ENCODE measurements around the gene STK39.

The STK39 gene

DNA sequence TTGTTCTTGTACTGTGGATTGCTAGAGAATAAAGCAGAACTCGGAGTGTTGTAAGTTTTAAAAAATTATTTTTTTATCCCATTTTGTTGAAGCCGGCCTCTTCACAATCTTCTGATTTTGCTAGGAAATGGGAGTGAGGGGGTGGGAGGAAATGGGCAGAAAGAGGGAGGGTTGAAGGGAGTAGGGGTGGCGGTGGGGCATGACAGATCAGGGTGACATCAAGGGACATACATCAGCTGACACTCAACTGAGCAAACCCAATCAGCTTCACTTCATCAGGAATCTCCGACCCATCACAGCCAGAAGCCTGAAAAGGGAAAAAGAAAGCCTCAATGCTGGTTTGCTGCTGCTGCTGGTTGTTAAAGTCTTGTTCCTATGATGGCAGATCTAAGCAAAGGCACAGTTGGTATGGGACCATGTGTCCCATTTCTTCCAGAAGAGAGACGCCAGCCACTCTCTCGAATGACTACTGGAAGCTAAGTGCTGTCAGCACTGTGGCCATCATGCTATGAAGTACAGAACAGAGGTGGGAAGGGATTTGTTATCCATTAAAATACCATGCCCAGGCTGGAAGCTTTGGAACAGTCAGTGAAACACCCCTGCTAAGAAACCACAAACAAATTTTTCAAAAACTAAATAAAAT lies 292.0 kb downstream of the STK39 start:
- no peak for DNase-seq (ENCODE audit: low read depth)

- DNase-seq (ENCODE audit: low read depth), result no peak
Measured at GRCh38 chr2:167954495-167954894, 292.9 kb downstream of the STK39 start.

DNA sequence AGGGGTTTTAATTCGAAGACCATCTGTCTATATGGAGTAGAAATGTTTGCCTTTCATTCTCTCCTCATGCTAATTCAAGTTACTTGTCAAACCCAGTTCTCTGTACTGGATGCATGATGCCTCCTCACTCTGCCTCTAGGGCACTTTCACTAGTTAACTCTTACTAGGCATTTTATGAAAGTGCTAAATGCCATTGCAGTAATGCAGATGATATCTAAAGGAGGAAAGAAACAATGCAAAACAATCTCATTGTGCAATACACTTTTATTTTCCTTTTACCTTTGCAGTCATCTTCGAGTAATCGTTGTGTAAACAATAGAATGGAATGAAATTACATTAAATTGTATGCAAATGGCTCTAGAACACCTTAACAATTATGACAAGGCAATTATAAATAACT lies 293.6 kb downstream of the STK39 start:
- DNase-seq (ENCODE audit: low read depth), result no peak

- DNase-seq (ENCODE audit: low read depth), result no peak
Measured at GRCh38 chr2:167950571-167950970, 296.8 kb downstream of the STK39 start.

DNA sequence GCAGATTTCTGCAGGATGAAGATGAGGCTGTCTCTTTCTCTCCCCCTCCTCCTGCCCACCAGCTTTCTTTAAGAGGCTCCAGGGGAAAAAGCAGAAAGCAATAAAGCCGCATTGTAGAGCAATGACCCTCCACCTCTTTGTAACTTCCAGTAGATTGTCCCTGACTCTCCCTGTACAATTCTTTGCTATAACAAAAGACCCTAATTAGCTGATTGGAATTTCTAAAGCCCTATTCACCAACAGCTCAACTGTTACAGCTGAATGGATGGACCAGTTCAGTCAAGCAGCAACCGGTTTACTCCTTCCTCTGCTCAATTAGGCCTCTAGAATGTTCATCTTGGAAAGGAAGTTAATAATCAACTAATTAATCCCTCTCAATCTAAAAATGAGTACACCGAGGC lies 301.0 kb downstream of the STK39 start:
- DNase-seq (ENCODE audit: low read depth), result no peak

GRCh38 chr2:167945660-167946368 lies 301.6 kb downstream of the STK39 start:
- no peak for DNase-seq (ENCODE audit: low read depth)

DNA sequence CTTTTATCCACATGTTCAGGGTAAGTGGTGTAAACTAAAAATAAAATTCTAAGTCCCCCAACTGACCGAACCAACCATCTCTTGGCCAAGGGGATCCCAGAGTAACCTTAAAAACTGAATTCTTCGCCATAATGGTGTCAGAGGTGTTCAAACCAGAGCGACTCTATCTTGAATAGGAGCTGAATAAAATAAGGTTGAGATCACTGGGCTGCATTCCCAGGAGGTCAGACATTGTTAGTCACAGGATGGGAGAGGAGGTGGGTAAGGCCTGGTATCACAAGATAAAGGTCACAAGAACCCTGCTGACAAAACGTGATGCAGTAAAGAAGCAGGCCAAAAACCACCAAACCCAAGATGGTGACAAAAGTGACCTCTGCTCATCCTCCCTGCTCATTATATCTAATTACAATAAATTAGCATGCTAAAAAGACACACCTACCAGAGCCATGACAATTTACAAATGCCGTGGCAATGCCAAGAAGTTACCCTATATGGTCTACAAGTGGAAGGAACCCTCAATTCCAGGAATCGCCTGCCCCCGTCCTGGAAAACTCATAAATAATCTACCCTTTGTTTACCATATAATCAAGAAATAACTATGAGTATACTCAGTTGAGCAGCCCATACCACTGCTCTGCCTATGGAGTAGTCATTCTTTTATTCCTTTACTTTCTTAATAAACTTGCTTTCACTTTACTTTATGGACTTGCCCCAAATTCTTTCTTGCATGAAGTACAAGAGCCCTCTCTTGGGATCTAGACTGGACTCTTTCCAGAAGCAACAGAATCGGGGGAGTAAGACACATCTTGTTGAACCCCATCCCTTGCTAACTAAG lies 302.4 kb downstream of the STK39 start:
- DNase-seq (ENCODE audit: low read depth), result no peak

DNA sequence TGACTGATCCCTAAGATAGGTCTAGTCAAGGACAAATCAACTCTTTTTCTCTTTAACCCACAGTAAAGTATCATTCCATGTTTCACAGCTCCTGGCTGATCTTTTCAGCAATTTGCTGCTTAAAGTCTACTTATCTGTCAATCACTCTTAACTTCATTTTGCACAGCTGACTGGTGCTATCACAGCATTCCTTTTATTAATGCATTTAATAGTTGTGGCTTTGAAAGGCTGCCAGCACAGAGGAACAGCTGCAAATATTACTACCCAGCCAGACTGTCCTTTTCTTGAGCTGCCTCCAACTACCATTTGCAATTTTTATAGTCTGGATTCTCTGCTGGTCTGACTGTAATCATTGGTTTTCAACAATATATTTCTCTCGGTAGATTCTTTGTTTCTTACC lies 303.5 kb downstream of the STK39 start:
- no peak for DNase-seq (ENCODE audit: low read depth)

DNA sequence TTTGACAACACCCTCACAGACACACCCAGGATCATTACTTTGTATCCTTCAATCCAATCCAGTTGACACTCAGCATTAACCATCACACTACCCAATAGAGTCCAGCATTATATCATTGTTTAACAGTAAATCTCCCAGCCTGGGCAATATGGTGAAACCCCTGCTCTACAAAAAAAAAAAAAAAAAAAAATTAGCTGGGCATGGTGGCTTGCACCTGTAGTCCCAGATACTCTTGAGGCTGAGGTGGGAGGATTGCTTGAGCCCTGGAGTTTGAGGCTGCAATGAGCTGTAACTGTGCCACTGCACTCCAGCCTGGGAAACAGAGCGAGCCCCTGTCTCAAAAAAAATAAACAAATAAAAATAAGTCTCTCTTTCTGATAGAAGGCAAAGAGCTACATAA lies 304.0 kb downstream of the STK39 start:
- DNase-seq (ENCODE audit: low read depth), result no peak

GRCh38 chr2:167942366-167943081 lies 304.9 kb downstream of the STK39 start:
- DNase-seq (ENCODE audit: low read depth), result no peak

GRCh38 chr2:167941604-167942003 lies 305.8 kb downstream of the STK39 start:
- DNase-seq (ENCODE audit: low read depth), result no peak

DNA sequence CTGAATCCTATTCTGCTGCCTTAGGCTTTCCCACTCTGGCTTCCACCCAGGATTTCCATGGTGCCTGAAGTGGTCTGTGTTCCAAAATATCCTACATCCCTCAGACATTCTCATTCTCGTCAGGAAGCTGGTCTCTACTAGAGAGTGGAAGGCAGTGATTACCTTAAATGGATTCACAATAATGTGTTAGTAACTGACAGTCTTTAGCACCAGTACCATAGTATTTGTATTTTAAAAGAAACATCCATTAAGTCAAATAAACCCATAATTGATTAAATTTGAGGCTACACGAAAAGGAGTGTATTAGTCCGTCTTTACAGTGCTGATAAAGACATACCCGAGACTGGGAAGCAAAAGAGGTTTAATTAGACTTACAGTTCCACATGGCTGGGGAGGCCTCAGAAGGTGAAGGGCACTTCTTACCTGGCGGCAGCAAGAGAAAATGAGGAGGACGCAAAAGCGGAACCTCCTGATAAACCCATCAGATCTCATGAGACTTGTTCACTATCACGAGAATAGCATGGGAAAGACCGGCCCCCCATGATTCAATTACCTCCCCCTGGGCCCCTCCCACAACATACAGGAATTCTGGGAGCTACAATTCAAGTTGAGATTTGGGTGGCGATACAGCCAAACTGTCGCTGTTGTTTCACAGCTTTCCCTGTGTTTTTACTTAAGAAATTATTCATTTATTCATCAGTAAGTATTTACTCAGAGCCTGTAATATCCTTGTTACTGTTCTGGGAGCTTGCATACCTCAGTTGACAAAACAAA lies 306.5 kb downstream of the STK39 start:
- DNase-seq (ENCODE audit: low read depth), result no peak

DNA sequence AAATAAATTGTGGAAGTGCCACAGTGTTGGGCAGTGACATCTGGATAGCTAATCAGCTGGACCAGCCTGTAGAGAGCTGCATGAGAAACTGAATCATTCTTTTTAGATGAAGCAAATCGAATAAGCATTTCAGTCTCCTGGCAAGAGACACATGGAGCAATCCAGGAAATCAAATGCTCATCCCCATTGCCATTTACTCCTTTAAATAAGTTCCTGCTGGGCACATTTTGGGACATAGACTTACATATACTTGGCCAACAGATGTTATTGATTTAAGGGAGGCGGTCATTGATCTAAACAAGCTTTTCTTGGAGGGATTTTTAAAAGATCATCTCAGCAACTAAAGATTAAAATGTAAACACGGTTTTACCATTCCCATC lies 307.1 kb downstream of the STK39 start:
- DNase-seq (ENCODE audit: low read depth), result no peak

DNA sequence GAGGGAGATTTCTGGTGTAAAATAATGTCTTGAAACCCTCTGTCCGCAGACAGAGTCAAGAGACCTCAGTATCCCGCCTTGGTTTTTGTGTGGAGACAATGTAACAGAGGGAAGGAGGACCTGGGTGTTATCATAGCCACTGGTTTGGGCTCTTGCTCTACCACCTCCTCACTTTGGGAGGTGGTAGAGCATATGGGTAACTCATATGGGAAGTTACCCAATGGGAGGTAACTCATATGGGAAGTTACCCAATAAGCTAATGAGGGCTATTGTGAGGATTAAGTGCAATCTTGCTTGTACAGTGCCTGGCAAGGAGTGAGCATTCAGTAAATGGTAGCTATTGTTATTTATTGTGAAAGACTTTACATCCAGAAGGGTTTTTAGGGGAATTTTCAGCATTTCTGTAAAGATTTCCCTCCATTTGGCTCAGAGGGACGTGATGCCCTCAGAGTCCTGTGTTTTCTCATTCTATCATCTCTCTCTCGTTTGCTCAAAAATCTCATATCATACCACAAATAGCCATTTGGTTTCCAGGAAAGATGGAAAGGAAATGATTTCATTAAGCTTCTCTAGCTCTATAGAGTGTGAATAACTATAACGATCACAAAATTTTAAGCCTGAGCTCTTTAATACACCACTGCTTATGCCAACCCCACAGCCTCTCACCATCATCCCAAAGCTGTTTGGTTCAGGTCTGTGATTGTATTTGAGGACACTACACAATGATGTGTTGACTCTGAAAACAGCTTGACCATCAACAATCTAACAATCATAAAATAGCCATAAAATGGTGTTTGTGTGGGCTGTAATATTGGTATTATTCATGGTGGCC lies 307.7 kb downstream of the STK39 start:
- DNase-seq (ENCODE audit: low read depth), result no peak

- DNase-seq (ENCODE audit: low read depth), result no peak
Measured at GRCh38 chr2:167937403-167937802, 310.0 kb downstream of the STK39 start.

DNA sequence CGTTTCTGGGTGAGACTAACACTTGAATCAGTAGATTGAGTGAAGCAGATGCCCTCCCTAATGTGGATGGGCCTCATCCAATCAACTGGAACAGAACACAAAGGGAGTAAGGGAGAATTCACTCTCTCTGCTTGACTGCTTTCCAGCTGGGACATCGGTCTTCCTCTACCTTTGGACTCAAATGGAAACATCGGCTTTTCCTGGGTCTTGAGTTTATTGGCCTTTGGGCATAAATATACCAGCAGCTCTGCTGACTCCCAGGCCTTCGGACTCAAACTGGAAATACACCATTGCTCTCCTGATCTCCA lies 311.6 kb downstream of the STK39 start:
- no peak for DNase-seq (ENCODE audit: low read depth)

- no peak for DNase-seq (ENCODE audit: low read depth)
Measured at GRCh38 chr2:167933097-167933814, 314.1 kb downstream of the STK39 start.

DNA sequence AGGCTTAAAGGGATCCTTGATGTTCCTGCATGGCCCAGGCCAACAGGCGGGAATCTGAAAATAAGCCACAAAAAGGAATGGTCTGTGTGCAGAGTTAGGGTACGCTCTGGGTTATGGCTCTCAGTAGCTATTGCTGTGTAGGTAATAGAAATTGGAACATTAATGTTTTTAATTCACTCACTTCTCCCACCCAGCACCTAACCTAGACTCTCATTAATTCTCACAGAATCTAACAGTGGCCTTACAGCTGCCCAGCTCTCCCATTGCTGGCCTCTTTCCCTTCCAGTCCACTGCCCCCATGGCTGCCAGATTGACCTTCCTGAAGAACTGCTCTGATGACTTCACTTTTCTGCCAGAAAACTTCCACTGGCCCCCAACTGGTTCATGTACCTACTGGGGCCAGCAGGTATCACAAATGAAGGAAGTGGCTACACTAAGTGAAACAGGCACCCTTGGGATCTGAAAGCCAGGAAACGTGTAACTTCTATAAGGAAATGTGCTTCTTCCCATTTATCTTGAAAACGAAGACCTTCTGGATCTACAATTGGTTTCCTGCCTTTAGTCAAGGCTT lies 315.2 kb downstream of the STK39 start:
- DNase-seq (ENCODE audit: low read depth), result no peak

GRCh38 chr2:167929484-167929883 lies 317.9 kb downstream of the STK39 start:
- DNase-seq (ENCODE audit: low read depth), result no peak

DNA sequence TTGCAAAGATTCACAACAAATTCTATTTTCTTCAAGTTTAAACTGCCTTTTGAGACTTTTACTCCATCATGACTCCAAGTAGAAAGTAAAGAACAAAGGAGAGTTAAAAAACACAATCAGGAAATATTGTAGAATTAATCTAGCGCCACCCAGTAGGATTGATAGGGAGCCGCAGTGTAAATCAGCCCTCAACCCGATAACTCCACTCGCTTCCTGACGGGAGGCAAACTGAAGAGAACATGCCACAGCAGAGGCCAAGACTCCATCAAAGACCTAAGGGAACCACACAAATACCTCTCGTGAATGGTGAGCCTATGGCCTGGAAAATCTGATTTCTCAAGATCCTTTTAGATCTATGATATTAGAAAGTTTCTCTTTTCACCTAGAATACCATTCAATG lies 319.0 kb downstream of the STK39 start:
- no peak for DNase-seq (ENCODE audit: low read depth)

Measured in stromal cell of bone marrow (primary cell).